HG03045 (cell line): ENCODE results near the gene PLEKHA3.
"Not testable (repeated sequence)": the region's sequence is repeated elsewhere in the genome, so short reads cannot be mapped to it uniquely, and the experiment has no call there.

Experiments
- ATAC-seq: cut with Tn5 transposase; IDR thresholded peaks from one replicate; pipeline ENCODE4 v1.9.1; 2021; ENCODE audit warnings: mild to moderate bottlenecking, moderate library complexity; ENCODE audit not compliant: unreplicated experiment

Gene PLEKHA3

DNA sequence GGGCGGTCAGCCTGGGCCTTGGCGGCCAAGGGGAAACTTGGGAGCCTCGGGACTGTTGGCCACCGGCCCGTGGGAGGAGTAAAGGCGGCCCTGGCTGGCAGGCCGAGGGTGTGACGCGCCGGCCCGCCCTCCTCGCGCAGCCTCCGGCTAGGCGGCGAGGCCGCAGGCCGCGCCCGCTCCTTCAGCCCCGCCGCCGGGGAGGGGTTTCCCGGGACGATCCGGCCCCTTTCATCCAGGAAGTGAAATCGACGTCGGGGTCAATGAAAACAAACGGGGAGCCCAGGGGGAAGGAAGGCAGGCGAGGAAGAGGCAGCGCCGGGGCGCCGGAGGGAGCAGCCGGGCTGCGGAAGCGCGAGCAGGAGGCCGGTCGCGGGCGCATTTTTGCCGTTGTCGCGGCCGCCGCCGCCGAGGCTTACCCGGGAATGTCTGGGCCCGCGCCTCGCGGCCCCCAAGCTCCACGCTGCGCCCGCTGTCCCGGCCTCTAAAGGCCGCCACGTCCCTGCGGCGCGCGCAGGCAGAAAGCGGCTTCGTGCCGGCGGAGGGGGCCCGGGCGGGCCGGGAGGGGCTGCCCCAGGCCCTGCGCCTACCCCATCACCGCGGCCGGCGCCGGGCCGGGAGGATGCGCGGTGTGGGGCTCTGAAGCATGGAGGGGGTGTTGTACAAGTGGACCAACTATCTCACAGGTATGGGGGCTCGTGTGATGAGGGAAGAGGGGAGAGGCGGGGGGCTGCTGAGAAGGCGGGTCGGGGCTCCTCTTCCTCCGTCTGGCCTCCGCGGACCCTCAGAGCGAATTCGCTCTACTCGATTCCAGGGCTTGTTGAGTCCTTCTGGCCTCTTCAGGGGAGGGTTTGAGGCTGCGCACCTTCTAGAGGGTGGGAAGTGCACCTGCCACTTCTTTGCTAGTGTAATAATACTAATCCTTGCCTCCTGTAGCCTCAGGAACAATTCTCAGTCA, at the start of gene PLEKHA3:
TSS of gene PLEKHA3 (plus strand) at position 231 of the 955 bp plus-strand sequence. CDS start at position 644, 413 bp downstream.
- ATAC-seq: peak; percentile 79

DNA sequence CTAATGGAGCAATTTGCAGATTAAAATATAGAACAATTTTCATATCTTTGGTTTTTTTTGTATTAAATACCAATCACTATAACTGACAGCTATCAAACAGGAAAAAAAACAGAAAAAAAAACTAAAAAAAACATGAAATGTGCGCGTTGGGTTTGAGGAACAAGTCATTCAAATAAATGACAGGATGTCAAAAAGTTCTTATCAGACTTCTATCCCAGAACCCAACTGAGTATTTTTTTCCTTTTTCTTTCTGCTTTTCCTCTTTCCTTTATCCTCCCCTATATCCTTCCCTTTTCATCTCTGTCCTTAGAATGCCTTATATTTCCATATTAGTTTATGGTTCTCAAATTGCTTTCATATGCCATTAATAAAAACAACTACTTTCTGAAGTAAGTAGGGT, 43.6 kb upstream of the PLEKHA3 start:
- no peak for ATAC-seq

DNA sequence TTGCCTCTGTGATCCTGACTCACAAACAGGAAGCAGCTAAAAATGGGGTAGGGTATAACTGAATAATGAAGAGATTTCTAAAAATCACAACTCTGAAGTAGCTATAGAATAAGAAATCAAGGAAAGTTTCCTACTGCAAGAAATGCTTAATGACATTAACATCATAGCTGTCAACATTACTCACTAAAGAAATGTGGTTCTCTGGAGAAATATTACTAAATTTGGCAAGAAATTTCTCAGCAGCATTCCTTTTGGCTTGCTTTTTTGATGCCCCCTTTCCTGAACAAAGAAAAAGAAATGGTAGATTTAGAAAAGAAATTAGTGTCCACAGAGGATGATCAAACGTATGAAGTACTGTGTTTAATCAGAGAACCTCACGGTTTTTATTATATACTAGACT, 38.8 kb upstream of the PLEKHA3 start:
- ATAC-seq: no peak

DNA sequence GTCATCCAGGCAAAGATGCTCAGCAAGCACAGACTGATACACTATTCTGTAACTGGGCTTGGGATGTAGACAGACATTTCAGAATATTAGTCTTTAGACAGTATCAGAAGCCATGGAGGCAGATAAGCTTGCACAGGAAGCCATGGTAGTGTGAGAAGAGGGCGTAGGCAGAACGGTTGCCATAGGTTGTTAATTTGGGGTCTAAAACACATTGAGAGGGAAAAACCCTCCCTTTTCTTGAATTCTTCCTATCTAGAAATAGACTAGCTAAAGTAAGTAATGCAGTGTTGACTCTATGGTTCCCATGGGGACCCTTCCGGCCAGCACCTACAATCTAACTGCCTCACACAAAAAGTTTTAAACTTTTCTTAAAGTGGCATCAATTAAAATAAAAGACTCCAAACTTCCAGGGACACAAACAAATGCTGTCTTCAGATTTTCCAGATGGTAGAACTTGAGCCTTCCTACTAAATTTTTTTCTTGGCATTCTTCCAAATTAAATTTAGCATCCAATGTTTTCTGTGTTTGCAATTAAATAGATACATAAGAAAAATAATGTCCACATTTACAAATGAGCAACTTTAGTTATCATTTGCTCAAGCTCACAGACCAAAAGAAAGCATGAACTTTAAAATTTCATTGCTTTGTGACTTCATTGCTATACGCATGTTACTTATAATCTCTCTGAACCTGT, 31.1 kb upstream of the PLEKHA3 start:
- ATAC-seq: no peak

DNA sequence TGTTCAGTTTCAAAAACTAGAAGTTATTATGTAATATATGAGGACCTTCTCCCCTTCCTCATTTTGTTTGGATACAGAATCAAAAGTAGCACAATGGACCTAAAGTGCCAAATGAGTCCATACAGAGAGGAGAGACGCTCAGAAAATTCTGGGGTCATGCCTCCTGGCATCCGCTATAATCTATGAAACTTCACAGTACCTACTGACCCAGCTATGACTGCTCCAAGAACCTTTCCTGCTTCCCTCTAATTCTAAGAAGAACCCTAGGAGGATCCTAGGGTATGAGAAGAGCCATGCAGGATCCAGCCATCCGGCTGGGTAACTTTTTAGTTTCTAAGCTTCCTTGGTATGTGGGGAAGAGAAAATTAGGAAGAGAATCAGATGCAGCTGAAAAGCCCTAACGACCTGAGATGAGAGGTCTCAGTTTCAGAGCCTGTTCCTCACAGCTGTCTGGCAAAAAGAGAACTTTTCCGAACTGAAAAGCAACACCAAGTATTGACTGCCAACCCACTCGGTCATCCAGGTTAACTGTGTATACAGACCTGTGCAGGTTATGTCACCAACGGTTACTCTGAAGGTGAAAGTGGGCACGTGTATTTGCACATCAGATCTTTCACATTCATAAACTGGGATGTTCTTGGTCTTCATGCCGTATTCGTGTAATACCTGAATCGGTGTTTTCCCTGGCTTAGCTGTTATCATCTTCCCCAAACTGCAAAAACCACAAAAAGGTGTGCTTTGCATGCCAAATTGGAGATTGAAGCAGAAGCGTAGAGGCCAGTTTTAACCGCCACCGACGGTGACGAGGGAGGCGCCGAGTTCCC, 30.3 kb upstream of the PLEKHA3 start:
- ATAC-seq: peak; percentile 6

DNA sequence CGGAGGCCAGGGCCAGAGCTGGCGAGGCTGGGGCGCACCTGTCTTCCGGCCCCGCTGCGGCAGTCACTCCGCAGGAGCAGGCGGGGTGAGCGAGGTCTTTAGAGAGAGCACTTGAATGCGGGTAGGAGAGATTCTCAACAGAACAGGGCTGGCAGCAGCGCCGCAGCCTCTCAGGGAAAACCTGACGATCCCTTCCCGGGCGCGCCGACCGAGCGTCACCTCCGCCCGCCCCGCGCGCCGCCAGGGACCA, 29.8 kb upstream of the PLEKHA3 start:
- peak; percentile 45 for ATAC-seq

DNA sequence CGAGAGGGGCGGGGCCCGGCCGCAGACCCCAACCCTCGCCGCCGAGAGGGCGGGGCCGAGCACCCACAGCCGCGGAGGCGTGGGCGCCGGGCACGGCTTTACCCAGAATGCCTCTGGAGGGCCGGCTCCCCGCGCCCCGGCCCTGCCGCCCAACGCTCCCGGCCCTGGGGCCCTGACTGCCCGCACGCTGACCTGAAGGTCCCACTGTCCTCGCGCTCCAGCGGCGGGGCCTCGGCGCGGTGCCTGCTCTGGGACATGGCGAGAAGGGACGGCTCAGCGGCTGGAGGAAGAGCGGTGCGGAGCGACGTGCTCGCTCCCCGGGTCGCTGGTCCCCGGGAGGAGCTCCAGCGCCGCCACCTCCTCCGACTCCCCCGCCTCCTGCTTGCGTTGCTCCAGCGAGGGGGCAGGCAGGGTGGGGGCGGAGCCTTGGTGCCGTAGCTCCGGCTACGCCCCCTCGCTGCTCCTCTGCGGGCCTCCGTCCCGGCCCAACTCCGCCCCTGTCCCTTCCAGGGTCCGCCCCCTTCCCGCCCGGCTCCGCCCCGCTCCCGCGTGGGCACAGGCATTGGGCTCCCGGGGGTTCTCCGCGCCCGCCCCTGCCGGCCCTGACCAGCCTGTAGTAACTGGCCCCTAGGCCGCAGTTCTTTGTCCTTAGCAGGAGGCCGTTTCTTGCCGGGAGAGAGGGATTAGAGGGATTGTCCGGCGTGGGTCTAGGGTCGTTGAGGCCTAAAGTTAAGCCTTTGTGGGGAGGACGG, 29.3 kb upstream of the PLEKHA3 start, which contains the start of the genes PJVK and PRKRA:
TSS of gene PJVK (plus strand) at position 605 of the 752 bp plus-strand sequence. CDS start 2,032 bp downstream, outside the sequence.
TSS of gene PRKRA (minus strand) at position 402 of the 752 bp plus-strand sequence. CDS start at position 257, 145 bp downstream.
- peak; percentile 86 for ATAC-seq

DNA sequence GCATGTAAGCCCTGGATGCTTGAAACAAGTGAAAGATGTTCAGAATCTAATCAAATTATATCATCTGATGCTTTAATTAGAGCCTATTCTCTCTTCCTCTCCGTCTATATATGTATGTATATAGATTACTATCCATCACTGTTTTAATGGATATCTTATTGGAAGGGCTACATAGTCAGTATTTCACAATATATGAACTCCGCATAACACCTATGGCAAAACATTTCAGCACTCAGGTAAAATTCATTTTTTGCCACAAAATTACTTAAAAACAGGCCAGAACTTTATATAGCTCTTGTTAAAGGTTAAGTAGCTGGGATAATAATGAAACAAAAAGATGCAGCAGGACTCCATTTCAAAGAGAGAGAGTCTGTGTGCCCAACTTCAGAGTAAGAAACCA, 27.9 kb upstream of the PLEKHA3 start:
- no peak for ATAC-seq

DNA sequence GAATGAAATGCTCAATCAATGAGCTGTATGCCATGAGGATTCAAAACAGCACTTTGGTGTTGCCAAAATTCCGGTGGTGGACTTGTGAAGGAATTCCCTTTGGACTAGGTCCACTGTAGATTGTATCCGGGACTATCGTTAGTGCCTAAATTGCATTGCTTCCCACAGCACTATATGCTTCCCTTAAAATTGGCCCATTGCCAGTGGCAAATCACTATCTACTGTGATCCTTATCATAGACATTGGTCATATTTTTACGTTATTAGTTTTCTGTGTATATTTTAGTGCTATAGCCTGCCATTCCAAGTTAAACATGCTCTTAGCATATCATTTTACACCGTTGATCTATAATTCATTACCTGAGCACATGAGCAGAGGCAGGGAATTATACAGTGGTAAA, 27.4 kb upstream of the PLEKHA3 start:
- no peak for ATAC-seq

DNA sequence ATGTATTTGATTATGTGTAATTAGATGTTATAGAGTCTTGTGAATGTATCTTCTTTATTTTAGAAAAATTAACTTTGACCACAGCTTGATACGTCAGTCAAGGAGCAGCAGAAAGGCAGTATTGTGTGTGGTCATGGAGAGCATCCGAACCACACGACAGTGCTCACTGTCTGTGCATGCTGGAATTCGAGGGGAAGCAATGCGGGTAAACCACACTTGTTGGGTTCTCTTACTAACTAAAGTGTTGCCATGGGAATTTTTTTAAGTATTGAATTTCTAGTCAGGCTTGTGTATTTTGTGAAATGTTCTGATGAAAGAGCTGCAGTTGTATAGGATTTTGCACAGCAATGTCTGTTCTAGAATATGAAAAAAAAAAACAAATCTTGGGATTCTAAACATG, 24.3 kb upstream of the PLEKHA3 start:
- no peak for ATAC-seq

DNA sequence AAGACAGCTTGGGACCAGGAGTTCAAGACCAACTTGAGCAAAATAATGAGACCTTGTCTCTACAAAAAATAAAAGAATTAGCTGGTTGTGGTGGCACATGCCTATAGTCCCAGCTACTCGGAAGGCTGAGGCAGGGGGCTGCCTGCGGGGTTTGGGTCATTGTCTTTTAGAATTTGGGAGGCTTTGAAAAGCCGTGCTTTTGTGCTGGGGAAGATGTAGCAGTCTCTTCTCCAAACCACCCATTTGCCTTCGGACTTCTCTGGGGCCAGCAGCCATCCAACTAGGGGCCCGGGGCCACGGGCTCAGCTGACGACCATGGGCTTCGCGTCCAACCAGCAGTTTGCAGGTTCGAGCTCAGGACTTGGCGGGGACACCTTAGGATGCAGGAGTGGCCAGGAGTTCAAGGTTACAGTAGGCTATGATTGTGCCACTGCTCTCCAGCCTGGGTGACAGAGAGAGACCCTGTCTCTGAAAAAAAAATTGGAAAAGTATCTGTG, 22.8 kb upstream of the PLEKHA3 start:
- ATAC-seq: no peak

DNA sequence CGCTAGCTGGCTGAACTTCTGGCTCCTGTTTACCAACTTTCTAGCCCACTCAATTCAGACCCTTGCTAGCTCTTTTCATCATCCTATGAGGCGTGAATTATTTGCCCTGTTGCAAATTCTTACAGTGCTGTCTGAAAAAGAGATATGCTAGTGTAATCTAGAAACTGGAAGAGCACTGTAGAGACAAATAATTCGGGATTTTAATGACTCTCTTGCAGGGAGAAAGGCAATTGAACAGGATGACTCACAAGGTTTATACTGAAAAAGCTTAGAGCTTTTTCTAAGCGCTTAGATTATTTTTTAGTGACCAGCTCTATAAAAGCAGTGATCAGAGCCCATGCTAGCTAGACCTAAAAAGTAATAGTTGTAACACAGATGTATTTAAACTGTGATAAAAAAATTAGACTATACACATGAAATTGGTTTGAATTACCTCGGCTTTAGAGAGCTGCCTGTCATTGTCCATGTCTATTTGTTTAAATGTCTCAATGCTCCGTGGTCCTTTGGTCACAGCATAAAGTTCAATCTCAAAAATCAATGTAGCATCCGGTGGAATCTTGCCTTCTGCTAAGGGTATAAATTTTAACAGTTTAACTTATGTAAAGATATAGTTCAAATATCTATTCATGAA, 10.9 kb upstream of the PLEKHA3 start:
- ATAC-seq: no peak

DNA sequence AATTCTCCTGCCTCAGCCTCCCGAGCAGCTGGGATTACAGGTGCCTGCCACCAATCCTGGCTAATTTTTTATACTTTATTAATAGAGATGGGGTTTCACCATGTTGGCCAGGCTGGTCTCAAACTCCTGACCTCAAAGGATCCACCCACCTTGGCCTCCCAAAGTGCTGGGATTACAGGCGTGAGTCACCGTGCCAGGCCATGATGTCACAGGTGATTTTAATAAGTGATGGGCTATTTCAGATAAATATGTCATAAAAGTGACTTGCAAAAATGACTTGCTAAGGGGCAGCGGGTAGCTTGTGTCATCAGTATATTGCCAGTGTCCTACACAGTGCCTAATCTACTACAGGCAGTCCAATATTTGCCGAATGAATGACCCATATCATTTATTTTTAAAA, 8.9 kb upstream of the PLEKHA3 start:
- not testable (repeated sequence) for ATAC-seq

DNA sequence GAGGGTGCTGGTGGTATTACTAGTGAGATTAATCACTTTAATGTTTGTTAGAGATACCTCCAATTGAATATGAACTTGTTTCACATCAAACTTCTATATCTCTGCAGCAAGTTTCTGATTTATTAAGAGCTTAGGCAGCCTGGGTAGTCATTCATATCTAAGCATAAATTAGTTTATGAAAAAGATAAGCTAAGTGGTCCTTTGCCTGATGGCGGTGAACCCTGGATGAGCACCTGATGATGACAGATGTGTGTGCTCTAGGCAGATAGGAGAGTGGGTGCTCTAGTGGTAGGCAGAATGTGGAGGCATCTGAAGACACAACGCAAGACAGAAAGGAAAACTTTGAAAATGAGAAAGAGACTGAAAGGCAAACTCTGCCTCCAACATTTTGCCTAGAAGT, 6.9 kb upstream of the PLEKHA3 start:
- no peak for ATAC-seq

DNA sequence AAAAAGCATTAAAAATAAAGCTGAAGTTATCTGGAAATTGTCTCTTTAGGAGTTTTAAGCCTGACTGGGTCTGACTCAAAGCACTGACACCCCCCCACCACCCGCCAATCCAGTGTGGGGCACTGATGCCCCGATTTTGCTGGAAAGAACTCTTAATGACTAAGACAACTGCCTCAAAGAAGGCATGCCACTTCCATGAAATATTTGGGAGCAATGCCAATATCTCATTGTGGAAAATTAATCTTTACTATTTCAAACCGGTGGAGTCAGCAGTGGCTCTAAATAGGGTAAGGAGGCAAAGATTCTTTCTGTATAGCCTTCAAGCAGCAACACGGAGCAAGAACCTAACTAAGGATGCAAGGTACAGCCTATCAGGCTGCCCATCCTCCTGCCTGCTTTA, 6.3 kb upstream of the PLEKHA3 start:
- ATAC-seq: no peak

DNA sequence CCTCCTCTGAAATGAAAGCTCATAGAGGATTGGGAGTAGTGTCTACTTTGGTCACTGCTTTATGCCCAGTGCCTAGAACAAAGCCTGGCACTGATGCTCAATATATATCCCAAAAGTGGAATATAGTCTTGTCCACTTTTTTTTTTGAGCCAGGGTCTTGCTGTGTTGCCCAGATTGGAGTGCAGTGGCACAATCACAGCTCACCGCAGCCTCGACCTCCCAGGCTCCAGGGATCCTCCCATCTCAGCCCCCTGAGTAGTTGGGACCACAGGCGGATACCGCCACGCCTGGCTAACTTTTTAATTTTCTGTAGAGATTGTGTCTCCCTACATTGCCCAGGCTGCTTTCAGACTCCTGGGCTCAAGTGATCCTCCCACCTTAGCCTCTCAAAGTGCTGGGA, 5.7 kb upstream of the PLEKHA3 start:
- no peak for ATAC-seq

DNA sequence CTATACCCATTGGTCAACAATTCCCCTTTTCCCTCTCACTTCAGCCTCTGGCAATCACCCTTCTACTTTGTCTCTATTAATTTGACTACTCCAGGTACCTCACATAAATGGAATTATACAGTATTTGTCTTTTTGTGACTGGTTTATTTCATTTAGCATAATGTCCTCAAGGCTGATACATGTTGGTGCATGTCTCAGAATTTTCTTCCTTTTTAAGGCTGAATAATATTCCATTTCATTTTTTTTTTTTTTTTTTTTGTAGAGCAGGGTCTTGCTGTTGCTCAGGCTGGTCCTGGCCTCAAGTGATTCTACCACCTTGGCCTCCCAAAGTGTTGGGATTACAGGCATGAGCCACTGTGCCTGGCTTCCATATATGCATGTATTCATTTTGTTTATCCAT, 3.8 kb upstream of the PLEKHA3 start:
- no peak for ATAC-seq

DNA sequence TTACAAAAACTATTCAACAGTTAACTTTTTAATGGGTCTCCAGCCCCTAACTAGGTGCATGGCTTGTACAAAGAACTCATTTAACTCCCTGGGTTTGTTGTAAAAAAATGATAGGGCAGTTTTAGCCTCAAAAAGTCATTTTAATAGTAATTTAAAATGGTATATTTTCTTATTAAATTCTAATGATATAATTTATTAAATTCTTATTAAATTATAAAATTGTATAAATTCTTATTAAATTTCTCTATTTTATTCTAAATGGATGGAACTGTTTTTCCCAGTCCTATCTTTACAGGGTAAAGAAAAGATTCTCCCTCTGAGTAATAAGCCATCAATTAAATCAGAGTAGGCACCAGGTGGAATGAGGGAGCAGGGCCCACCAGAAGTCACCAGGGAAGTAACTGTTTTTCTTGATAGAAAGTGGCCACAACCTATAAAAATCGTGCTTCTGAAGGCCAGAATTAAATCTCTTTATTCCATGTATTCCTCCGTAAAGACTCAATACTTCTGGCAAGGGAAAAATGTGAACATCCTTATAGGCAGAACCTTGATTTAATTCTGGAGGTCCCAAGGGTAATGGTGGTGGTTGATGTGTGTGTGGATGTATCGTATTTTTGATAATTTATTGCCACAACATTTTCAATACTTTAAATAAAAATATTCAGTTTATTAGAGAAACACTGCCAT, 2.7 kb upstream of the PLEKHA3 start:
- no peak for ATAC-seq

DNA sequence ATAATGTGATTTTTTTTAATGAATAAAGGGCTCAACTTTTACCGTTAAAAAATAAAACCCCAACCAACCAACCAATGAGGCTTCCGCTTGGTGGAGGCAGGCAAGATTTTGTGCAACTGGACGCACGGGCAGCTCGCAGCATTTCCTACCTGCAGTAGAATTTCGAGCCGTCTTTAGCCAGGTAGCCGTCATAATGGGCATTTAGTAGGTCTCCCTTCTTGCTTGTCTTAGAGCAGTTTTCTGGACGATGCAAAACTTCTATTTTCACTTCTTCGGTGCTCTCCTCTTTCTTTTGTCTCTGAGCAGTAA, 2.2 kb upstream of the PLEKHA3 start:
- ATAC-seq: peak; percentile 0
